Activated CD4-positive, alpha-beta T cell treated with anti-CD3 and anti-CD28 coated beads, Interleukin-2, Interleukin-6, amounts not matched to agents 100 ng/mL and 50 ng/mL, durations not matched to agents 16 hours and 8 hours (primary cell): Measurements from ENCODE around the gene SH2D3A.
A peak's percentile ranks its signal among the peaks of the same experiment; 100 is the strongest.

Experiments
- DNase-seq: peaks from one replicate; pipeline ENCODE4 v3.0.0-alpha.2; 2020

The SH2D3A gene

GRCh38 chr19:6767357-6768235 lies at the start of gene SH2D3A:
TSS of gene SH2D3A (minus strand) at chr19:6767435. CDS start at chr19:6763748, 3,687 bp downstream.
- peak; percentile 97 for DNase-seq

- peak; percentile 34 for DNase-seq
Measured at GRCh38 chr19:6813659-6814058, 46.4 kb upstream of the SH2D3A start.

- DNase-seq: no peak
Measured at GRCh38 chr19:6812612-6813011, 45.4 kb upstream of the SH2D3A start.

GRCh38 chr19:6811906-6812305 lies 44.7 kb upstream of the SH2D3A start:
- DNase-seq: peak; percentile 34

- no peak for DNase-seq
Measured at GRCh38 chr19:6811378-6811777, 44.1 kb upstream of the SH2D3A start.

GRCh38 chr19:6809262-6809661 lies 42.0 kb upstream of the SH2D3A start:
- DNase-seq: no peak

- DNase-seq: no peak
Measured at GRCh38 chr19:6808494-6808893, 41.3 kb upstream of the SH2D3A start.

- DNase-seq: no peak
Measured at GRCh38 chr19:6807291-6807690, 40.1 kb upstream of the SH2D3A start.

- DNase-seq: no peak
Measured at GRCh38 chr19:6806488-6806887, 39.3 kb upstream of the SH2D3A start.

GRCh38 chr19:6803036-6803404 lies 35.8 kb upstream of the SH2D3A start:
- no peak for DNase-seq

GRCh38 chr19:6802336-6803035 lies 35.3 kb upstream of the SH2D3A start:
- peak; percentile 88 for DNase-seq

GRCh38 chr19:6801485-6802086 lies 34.4 kb upstream of the SH2D3A start:
- peak; percentile 91 for DNase-seq

GRCh38 chr19:6800991-6801484 lies 33.8 kb upstream of the SH2D3A start:
- DNase-seq: peak; percentile 41

GRCh38 chr19:6800160-6800790 lies 33.0 kb upstream of the SH2D3A start:
- peak; percentile 52 for DNase-seq

GRCh38 chr19:6797646-6798045 lies 30.4 kb upstream of the SH2D3A start:
- no peak for DNase-seq

GRCh38 chr19:6796278-6796677 lies 29.0 kb upstream of the SH2D3A start:
- no peak for DNase-seq

- no peak for DNase-seq
Measured at GRCh38 chr19:6794686-6795431, 27.6 kb upstream of the SH2D3A start.

GRCh38 chr19:6793973-6794372 lies 26.7 kb upstream of the SH2D3A start:
- DNase-seq: no peak

- DNase-seq: no peak
Measured at GRCh38 chr19:6793411-6793810, 26.2 kb upstream of the SH2D3A start.

- no peak for DNase-seq
Measured at GRCh38 chr19:6791237-6791636, 24.0 kb upstream of the SH2D3A start.

- no peak for DNase-seq
Measured at GRCh38 chr19:6790194-6791128, 23.2 kb upstream of the SH2D3A start.
